HUDEP-2 (cell line): ENCODE results near the gene CPNE2.
A peak's percentile ranks its signal among the peaks of the same experiment; 100 is the strongest.
"Not testable (repeated sequence)": the region's sequence is repeated elsewhere in the genome, so short reads cannot be mapped to it uniquely, and the experiment has no call there.

Experiments
- DNase-seq, 76 experiments: peaks; one replicate each; lab custom pipeline; 2025; ENCODE audit not compliant: unreplicated experiment in 76 of 76; lab: John Stamatoyannopoulos, UW

The CPNE2 gene

GRCh38 chr16:57187902-57188710, 95.7 kb downstream of the CPNE2 start:
- not testable (repeated sequence) for DNase-seq

GRCh38 chr16:57188711-57189002, 96.3 kb downstream of the CPNE2 start:
- no peak for DNase-seq

DNA sequence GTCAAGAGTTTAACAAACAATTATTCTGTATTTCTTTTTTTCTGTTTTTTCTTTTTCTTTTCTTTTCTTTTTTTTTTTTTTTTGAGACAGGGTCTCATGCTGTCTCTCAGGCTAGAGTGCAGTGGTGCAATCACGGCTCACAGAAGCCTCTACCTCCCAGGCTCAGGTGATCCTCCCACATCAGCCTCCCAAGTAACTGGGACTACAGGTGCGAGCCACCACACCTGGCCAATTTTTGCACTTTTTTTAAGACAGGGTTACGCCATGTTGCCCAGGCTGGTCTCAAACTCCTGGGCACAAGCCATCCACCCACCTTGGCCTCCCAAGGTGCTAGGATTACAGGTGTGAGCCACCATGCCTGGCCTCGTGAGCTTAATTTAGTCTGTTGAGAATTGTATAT, 97.1 kb downstream of the CPNE2 start:
- DNase-seq = not testable (repeated sequence)

DNA sequence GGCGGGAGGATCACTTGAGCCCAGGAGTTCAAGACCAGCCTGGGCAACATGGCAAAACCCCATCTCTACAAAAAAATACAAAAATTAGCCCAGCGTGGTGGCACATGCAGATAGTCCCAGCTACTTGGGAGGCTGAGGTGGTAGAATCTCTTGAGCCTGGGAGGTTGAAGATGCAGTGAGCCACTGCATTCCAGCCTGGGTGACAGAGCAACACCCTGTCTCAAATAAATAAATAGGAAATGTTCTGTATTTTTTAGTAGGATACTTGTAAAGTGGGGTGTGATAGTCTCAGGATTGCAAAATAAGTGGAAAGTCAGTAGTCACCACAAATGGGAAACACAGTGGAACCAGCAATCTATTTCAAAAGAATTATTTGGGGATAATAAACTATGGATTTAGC, 97.8 kb downstream of the CPNE2 start:
- no peak for DNase-seq

- DNase-seq = no peak
These were observed 98.7 kb downstream of the CPNE2 start for GRCh38 chr16:57191056-57191571.

- no peak for DNase-seq
These were observed 99.8 kb downstream of the CPNE2 start for GRCh38 chr16:57192146-57192545.

DNA sequence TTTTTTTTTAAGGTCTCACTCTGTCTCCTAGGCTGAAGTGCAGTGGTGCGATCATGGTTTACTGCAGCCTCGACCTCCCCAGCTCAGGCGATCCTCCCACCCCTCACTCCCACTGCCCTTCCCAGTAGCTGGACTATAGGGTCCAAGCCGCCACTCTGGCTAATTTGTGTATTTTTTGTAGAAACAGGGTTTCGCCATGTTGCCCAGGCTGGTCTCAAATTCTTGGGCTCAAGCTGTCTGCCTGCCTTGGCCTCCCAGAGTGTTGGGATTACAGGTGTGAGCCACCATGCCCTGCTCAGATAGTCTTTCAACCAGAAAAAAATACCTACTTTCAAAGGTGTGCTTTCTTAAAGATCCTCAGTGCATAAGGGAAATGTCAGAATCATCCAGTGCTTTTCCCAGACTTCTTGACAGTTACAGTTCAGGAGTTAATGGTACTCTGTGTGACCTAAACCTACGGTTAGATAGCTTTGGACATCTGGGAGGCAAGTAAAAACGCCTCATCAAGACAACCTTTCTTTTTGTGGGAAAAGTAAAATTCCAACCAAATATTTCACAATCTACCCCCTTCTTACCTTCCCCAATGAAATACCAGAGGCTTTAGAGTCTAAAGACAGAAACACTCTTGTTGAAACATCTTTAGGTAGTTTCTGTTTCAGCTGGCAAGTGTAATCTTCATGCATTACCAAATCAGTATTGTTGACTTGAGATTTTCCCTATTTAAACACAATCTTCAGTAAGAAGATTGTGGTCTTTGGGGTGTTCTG, 100.5 kb downstream of the CPNE2 start:
- no peak for DNase-seq

DNA sequence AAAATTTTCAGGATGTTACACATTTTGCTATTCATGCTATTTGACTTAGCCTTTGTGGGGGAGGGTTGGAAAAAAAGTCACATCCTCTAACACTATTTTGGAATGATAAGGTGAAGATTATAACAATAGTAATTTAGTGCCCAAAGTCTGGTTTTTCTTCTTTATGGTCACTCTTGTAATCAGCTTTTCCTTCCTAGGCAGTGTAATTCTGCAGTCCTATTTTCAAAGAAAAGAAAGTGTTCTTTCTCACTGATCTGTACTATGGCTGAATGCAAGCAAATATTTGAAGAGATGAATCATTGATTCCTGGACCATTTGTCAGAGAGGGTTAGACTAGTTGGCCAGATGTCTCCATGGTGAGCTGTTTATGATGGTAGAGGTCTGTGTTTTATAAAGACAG, 102.1 kb downstream of the CPNE2 start:
- DNase-seq = no peak

DNA sequence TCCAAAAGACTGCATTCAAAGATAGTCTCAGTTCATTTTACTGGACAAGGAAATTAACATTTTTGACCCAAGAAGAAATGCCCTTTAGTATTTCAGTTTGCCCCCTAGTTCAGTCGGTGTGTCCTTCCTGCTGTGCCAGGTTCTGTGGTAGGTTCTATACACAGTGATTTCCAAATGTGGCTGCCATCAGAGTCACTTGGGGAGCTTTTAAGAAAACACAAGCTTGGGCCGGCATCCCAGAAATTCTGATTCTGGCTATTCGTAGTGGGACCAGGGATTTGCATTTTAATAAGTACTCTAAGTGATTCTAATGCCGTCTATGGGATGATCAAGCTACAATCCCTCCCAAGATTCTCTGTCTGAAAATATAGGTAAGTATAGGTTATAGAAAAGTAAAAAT, 103.9 kb downstream of the CPNE2 start:
- no peak for DNase-seq

DNA sequence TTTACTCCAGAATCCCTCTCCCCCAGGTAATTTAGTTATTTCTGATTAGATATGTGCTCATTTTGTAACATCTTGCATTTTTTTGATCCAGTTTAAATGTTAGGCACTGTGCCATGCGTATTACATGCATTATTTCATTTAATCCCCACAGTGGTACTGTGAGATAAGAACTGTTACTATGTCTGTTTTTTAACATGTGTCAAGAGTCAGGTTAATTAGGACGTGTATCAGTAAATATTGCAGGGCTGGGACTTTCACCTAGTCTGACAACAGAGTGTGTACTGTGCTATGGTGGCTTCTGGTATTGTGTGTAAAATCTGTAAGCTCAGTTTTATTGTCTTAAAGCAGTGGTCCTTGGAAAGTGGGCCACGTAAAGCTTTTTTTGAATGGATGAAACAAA, 104.4 kb downstream of the CPNE2 start:
- DNase-seq = peak in 2 of 76 experiments; percentile 4 to 7
